ENCODE results near the gene USHBP1. TPM values are rescaled to one million over a fixed set of nuclear protein-coding genes. Genes with fewer than 3 reads are reported as not detected.

USHBP1 gene
- total and polyA plus RNA-seq, 2 of the 13 experiments (the other 11 are each of a cell fraction or from before 2014, with no cell fraction given), result 0.15 to 1.5 TPM

- TF ChIP-seq SAFB2 (CRISPR knock-in tag; IDR thresholded peaks at IDR 0.05; ENCODE audit: borderline replicate concordance, low read depth), result no peak; the same call in 1 of the 2 replicates
- peak; percentile 35 for TF ChIP-seq HNRNPLL (IDR thresholded peaks at IDR 0.05; ENCODE audit: low read depth, low read length, poor library complexity, severe bottlenecking)
- no peak for TF ChIP-seq ZNF33B (CRISPR knock-in tag; IDR thresholded peaks at IDR 0.05)
- no peak for TF ChIP-seq TOPORS (CRISPR knock-in tag; IDR thresholded peaks at IDR 0.05)
- no peak for TF ChIP-seq SSRP1 (CRISPR knock-in tag; IDR thresholded peaks at IDR 0.05)
- TF ChIP-seq HNF4G (IDR thresholded peaks at IDR 0.05; ENCODE audit: borderline replicate concordance, low read depth, low read length), result peak; percentile 79
- peak; percentile 72; the same call in 1 of the 2 replicates for TF ChIP-seq HNF4G (CRISPR knock-in tag; IDR thresholded peaks at IDR 0.05; ENCODE audit: borderline replicate concordance, low read depth)
- TF ChIP-seq ZNF619 (CRISPR knock-in tag; IDR thresholded peaks at IDR 0.05), result no peak
- no peak for TF ChIP-seq KDM3A (CRISPR knock-in tag; IDR thresholded peaks at IDR 0.05; ENCODE audit: low read depth)
- TF ChIP-seq ZNF326 (CRISPR knock-in tag; IDR thresholded peaks at IDR 0.05; ENCODE audit: borderline replicate concordance), result no peak
- no peak for TF ChIP-seq HCFC1 (IDR thresholded peaks at IDR 0.05; ENCODE audit: low read depth, low read length)
- no peak for TF ChIP-seq SMARCE1 (IDR thresholded peaks at IDR 0.05; ENCODE audit: borderline replicate concordance)
- TF ChIP-seq, protein P1, sequence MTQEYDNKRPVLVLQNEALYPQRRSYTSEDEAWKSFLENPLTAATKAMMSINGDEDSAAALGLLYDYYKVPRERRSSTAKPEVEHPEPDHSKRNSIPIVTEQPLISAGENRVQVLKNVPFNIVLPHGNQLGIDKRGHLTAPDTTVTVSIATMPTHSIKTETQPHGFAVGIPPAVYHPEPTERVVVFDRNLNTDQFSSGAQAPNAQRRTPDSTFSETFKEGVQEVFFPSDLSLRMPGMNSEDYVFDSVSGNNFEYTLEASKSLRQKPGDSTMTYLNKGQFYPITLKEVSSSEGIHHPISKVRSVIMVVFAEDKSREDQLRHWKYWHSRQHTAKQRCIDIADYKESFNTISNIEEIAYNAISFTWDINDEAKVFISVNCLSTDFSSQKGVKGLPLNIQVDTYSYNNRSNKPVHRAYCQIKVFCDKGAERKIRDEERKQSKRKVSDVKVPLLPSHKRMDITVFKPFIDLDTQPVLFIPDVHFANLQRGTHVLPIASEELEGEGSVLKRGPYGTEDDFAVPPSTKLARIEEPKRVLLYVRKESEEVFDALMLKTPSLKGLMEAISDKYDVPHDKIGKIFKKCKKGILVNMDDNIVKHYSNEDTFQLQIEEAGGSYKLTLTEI (CRISPR knock-in tag; conservative IDR thresholded peaks at IDR 0.05), result no peak
- peak; percentile 73 for TF ChIP-seq GABPA (IDR thresholded peaks at IDR 0.05; ENCODE audit: low read depth, low read length)
- TF ChIP-seq GABPA (CRISPR knock-in tag; IDR thresholded peaks at IDR 0.05; ENCODE audit: low read depth), result peak; percentile 88
- no peak for TF ChIP-seq GATA4 (IDR thresholded peaks at IDR 0.05; ENCODE audit: borderline replicate concordance, low read depth)
- TF ChIP-seq, protein P2, sequence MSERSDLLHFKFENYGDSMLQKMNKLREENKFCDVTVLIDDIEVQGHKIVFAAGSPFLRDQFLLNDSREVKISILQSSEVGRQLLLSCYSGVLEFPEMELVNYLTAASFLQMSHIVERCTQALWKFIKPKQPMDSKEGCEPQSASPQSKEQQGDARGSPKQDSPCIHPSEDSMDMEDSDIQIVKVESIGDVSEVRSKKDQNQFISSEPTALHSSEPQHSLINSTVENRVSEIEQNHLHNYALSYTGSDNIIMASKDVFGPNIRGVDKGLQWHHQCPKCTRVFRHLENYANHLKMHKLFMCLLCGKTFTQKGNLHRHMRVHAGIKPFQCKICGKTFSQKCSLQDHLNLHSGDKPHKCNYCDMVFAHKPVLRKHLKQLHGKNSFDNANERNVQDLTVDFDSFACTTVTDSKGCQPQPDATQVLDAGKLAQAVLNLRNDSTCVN (CRISPR knock-in tag; IDR thresholded peaks at IDR 0.05; ENCODE audit: borderline replicate concordance), result no peak
- TF ChIP-seq XBP1 (CRISPR knock-in tag; IDR thresholded peaks at IDR 0.05), result no peak
- no peak for TF ChIP-seq NCOA5 (CRISPR knock-in tag; IDR thresholded peaks at IDR 0.05)
- TF ChIP-seq SMYD3 (CRISPR knock-in tag; IDR thresholded peaks at IDR 0.05), result no peak
- TF ChIP-seq ERF (CRISPR knock-in tag; IDR thresholded peaks at IDR 0.05), result 0 out of 2 replicates have a peak, but pooled peaks have one; percentile 32
- TF ChIP-seq PAF1 (CRISPR knock-in tag; IDR thresholded peaks at IDR 0.05), result no peak
- peak in 1 of 2 experiments; percentile 45; a peak in 1 of 4 replicates for TF ChIP-seq EP300 (IDR thresholded peaks at IDR 0.05; ENCODE audit: low read depth in 2 of 2, low read length in 2 of 2)
- TF ChIP-seq EP300 (CRISPR knock-in tag; IDR thresholded peaks at IDR 0.05; ENCODE audit: borderline replicate concordance), result no peak
- TF ChIP-seq ZNF335 (CRISPR knock-in tag; IDR thresholded peaks at IDR 0.05), result no peak
- TF ChIP-seq ZNF333 (CRISPR knock-in tag; IDR thresholded peaks at IDR 0.05; ENCODE audit: borderline replicate concordance), result no peak
- no peak for TF ChIP-seq ZBTB38 (CRISPR knock-in tag; IDR thresholded peaks at IDR 0.05)
- no peak for TF ChIP-seq HES4 (CRISPR knock-in tag; IDR thresholded peaks at IDR 0.05; ENCODE audit: borderline replicate concordance)
- no peak for TF ChIP-seq ZNF441 (CRISPR knock-in tag; IDR thresholded peaks at IDR 0.05; ENCODE audit: borderline replicate concordance)
These were observed 24.3 kb downstream of the USHBP1 start (continued) for GRCh38 chr19:17240062-17240752.

Measured in HepG2 (cell line).